Activated T-helper 1 cell treated with anti-CD3 and anti-CD28 coated beads, Interleukin-12 subunit alpha, Interleukin-12 subunit beta, Interleukin-2, Interleukin-4 antibody, amounts not matched to agents 30 ng/mL and 10 ng/mL and 1 ng/mL, durations not matched to agents 14 hours and 24 hours and 36 hours (primary cell): ENCODE data around the gene HACD2. TPM values are rescaled to one million over a fixed set of nuclear protein-coding genes. Genes with fewer than 3 reads are reported as not detected.
"Not testable (repeated sequence)": the region's sequence is repeated elsewhere in the genome, so short reads cannot be mapped to it uniquely, and the experiment has no call there.

Source experiments
- DNase-seq: peaks from one replicate; pipeline ENCODE4 v3.0.0; 2021; ENCODE audit warnings: low spot score
- H3K27ac Mint-ChIP-seq: one replicate; pipeline ENCODE4 v1.8.0; 2021; ENCODE audit warnings: mild to moderate bottlenecking, mixed read lengths
- H3K27me3 Mint-ChIP-seq: one replicate; pipeline ENCODE4 v1.8.0; 2022; ENCODE audit warnings: mild to moderate bottlenecking, moderate library complexity, mixed read lengths; ENCODE audit not compliant: insufficient read depth
- H3K36me3 Mint-ChIP-seq: one replicate; pipeline ENCODE4 v1.8.0; 2021; ENCODE audit warnings: low read depth, mixed read lengths
- H3K4me1 Mint-ChIP-seq: one replicate; pipeline ENCODE4 v1.8.0; 2021; ENCODE audit warnings: low read depth, mixed read lengths
- H3K4me3 Mint-ChIP-seq: one replicate; pipeline ENCODE4 v1.8.0; 2021; ENCODE audit warnings: mild to moderate bottlenecking, moderate library complexity, mixed read lengths
- H3K9me3 Mint-ChIP-seq: one replicate; pipeline ENCODE4 v1.8.0; 2021; ENCODE audit warnings: mixed read lengths
- intact Hi-C: fragments of 100-400 bp; cut with micrococcal nuclease; formaldehyde crosslinking; loops from one replicate; pipeline ENCODE4 v1.15.1; 2024
- total RNA-seq: library from RNA; stranded (reverse); gene quantifications from 2 replicates; pipeline ENCODE4 v1.2.3, GENCODE V29; 2022

The HACD2 gene
- total RNA-seq, 1 donor from 2014 or later = 31.5 TPM

DNA sequence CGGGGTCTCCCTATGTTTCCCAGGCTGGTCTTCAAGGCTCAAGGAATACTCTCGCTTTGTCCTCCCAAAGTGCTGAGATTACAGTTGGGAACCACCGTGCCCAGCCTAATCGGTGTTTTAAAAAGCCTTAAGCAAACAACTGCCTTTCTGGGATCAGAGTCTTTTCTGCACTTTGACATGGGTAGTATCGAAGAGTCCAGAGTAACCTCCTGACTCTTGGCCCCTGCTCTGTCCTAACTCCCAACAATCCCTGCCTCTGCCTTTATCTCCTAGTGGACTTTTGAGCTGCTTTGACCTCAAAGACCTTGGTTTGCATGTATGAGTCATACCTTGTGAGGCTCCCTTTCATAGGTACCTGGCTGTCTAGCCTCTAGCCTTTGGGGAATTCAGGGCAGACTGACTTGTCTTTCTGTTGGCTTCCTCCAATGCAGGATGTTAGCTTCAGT is 21.0 kb upstream of the HACD2 start:
- no peaks in the 10 kb centered on the region for H3K4me1 Mint-ChIP-seq
- intact Hi-C loops = no loop called here

DNA sequence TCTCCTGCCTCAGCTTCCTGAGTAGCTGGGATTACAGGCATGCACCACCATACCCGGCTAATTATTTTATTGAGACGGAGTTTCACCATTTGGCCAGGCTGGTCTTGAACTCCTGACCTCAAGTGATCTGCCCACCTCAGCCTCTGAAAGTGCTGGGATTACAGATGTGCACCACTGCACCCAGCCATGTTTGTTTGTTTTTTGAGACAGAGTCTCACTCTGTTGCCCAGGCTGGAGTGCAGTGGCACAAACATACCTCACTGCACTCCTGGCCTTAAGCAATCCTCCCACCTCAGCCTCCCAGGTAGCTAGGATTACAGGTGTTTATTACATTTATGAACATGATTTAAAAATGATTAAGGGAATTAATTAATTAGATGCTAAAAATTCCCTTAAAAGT is 18.3 kb upstream of the HACD2 start:
- DNase-seq, H3K27me3 Mint-ChIP-seq, H3K9me3 Mint-ChIP-seq, H3K4me3 Mint-ChIP-seq, H3K4me1 Mint-ChIP-seq, intact Hi-C loops, H3K27ac Mint-ChIP-seq, H3K36me3 Mint-ChIP-seq: not testable (repeated sequence)

More for the DNA sequence above, 21.0 kb upstream of the HACD2 start:
- H3K27ac Mint-ChIP-seq = no peak overlapping the region
- H3K4me3 Mint-ChIP-seq = no peak overlapping the region
- no peaks in the 10 kb centered on the region for H3K27me3 Mint-ChIP-seq
- no peak for DNase-seq
- H3K9me3 Mint-ChIP-seq = no peaks in the 10 kb centered on the region
- H3K36me3 Mint-ChIP-seq = no peaks in the 10 kb centered on the region

DNA sequence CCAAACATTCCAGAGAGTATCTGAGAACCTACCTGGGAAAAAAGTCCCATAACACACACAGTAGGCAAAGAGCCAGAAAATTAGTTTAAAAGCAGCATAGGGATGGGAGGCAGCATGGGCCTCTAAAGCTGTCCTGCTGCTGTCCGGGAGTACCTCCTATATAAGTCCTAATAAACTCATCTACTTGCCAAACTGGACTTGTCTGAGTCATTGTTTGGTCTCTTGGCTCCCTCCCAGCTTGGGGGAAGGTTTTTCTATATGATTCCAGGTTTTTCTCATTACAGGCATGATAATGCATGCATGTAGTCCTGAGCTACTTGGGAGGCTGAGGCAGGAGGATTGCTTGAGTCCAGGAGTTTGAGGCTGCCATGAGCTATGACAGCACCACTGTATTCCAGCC is 17.5 kb upstream of the HACD2 start:
- no peak for DNase-seq
- no peaks in the 10 kb centered on the region for H3K4me1 Mint-ChIP-seq
- H3K36me3 Mint-ChIP-seq = peaks cover 3% of the 10 kb centered on the region
- H3K27ac Mint-ChIP-seq = no peak overlapping the region
- H3K9me3 Mint-ChIP-seq = no peaks in the 10 kb centered on the region
- no peaks in the 10 kb centered on the region for H3K27me3 Mint-ChIP-seq
- intact Hi-C loops = no loop called here
- H3K4me3 Mint-ChIP-seq = no peak overlapping the region

DNA sequence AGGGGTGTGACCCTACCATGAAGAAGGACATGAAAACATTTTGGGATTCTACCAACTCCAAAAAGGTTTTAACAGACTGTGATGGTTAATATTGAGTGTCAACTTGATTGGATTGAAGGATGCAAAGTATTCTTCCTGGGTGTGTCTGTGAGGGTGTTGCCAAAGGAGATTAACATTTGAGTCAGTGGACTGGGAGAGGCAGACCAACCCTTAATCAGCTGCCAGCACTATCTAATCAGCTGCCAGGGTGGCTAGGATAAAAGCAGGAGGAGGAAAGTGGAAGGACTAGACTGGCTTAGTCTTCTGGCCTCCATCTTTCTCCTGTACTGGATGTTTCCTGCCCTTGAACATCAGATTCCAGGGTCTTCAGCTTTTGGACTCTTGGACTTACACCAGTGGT is 16.0 kb upstream of the HACD2 start:
- H3K9me3 Mint-ChIP-seq, DNase-seq, H3K36me3 Mint-ChIP-seq, H3K27me3 Mint-ChIP-seq, H3K4me1 Mint-ChIP-seq, H3K4me3 Mint-ChIP-seq, H3K27ac Mint-ChIP-seq, intact Hi-C loops: not testable (repeated sequence)

DNA sequence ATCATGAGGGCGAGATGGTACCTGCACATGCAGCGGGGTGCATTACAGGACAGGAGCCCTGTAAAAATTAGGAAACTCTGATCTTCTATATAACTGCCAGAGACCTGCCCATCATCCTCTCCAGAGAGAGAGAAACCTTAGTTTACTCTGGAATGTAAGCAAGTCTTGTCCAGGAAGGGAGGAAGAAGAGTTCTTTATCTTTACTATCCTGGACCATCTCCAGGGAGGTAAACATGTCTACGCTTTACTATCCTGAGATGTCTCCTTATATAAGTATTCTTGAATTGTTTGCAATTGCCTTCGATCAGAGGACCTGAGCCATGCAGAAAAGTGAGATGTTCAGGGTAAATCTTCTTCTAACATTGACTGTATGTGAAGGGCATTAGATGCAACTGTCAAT is 12.7 kb upstream of the HACD2 start:
- Mint-ChIP-seq H3K27ac (no peak overlapping the region), H3K4me1 (no peaks in the 10 kb centered on the region), H3K36me3 (peaks cover 8% of the 10 kb centered on the region), H3K4me3 (no peak overlapping the region), H3K9me3 (peaks cover 4% of the 10 kb centered on the region), H3K27me3 (no peaks in the 10 kb centered on the region)
- DNase-seq = no peak
- intact Hi-C loops = no loop called here

DNA sequence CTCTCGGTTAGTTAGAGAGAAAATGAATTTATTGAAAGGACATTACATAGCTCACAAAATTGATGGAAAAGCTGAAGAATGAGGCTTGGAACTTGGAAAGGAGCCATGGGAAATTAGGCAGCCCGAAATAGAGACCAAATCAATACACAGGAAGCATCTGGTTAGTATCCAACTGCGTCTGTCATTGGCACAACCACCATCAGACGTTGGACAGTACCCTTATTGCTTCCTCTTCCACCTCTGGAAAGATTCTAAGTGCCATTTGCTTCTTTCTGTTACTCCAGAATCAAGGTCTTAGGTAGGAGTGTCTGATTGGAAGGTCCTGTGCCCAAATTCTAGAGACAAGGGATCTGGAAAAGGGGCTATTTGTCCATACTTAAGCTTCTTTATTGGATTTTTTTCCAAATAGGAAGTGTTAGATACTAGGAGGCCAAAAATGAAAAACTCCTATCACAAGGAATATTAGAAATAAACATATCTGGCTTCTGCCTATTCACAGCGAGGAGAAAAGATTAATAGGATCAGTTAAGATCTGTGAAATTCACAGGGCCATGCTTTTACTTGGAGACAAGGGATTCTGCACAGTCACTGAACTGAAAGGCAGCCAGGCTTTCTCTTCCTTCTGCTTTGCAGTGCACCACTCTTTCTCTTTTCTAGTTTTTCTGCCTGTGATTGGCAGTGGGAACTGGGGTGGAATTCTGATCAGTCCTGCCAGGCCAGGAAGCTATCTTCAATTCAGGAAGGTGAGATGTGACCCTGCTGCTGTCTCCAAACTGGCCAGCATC is 10.7 kb upstream of the HACD2 start:
- no peak for DNase-seq
- Mint-ChIP-seq H3K4me1 (no peaks in the 10 kb centered on the region), H3K9me3 (peaks cover 21% of the 10 kb centered on the region), H3K27me3 (no peaks in the 10 kb centered on the region), H3K27ac (no peak overlapping the region), H3K4me3 (no peak overlapping the region), H3K36me3 (peaks cover 15% of the 10 kb centered on the region)
- intact Hi-C loops = no loop called here

DNA sequence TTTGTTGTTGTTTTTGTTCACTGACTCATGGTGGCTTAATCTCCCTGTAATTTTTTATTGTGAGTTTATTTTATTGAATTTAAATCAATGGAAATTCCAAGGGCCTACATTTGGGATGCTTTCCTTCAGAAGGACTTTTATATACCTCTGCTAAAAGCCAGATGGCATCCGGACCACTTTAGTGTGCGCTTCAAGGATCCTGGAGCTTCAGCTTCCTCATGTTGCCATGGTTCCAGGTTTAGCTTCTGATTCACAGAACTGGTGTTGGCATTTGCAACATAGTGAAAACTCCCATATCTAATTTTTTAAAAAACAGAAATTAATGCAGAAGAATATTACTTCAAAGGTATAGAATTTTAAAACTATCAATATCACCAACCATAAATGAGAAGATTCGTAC is 8.5 kb upstream of the HACD2 start:
- Mint-ChIP-seq H3K4me1 (no peaks in the 10 kb centered on the region), H3K36me3 (peaks cover 22% of the 10 kb centered on the region), H3K27me3 (no peaks in the 10 kb centered on the region), H3K27ac (no peak overlapping the region), H3K9me3 (peaks cover 37% of the 10 kb centered on the region), H3K4me3 (no peak overlapping the region)
- intact Hi-C loops = no loop called here
- no peak for DNase-seq

DNA sequence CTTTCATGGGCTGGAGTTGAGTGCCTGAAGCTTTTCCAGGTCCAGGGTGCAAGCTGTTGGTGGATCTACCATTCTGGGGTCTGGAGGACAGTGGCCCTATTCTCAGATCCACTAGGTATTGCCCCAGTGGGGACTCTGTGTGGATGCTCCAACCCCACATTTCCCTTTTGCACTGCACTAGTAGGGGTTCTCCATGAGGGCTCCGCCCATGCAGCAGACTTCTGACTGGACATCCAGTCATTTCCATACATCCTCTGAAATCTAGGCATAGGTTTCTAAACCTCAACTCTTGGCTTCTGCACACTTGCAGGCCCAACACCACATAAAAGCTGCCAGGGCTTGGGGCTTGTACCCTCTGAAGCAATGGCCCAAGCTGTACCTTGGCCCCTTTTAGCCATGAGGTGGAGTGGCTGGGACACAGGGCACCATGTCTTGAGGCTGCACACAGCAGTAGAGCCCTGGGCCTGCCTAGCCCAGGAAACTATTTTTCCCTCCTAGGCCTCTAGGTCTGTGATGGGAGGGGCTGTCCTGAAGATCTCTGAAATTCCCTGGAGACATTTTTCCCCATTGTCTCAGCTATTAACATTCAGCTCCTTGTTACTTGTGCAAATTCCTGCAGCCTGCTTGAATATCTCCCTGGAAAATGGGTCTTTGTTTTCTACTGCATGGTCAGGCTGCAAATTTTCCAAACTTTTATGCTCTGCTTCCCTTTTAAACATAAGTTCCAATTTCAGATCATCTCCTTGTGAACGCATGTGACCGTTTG is 6.0 kb upstream of the HACD2 start:
- no peak overlapping the region for H3K4me3 Mint-ChIP-seq
- peaks cover 4% of the 10 kb centered on the region for H3K4me1 Mint-ChIP-seq
- peaks cover 37% of the 10 kb centered on the region for H3K9me3 Mint-ChIP-seq
- intact Hi-C loops = no loop called here
- no peaks in the 10 kb centered on the region for H3K27me3 Mint-ChIP-seq
- DNase-seq = no peak
- peaks cover 22% of the 10 kb centered on the region for H3K36me3 Mint-ChIP-seq
- H3K27ac Mint-ChIP-seq = no peak overlapping the region

DNA sequence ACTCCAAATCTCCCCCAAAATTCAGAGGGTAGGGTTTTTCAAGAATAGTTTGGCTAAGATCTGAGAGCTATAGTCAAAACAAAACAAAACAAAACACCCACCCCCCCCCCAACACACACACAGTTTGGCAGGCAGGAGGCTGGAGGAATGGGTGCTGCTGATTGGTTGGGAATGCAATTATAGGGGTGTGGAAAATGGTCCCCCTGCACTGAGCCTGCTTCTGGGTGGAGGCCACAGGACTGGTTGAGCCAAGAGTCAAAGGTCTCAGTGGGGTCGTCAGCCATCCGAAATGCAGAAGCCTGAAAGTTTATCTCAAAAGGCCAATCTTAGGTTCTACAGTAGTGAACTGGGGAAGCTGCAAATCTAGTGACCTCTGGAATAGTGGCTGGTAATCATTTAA is 2.5 kb upstream of the HACD2 start:
- H3K27me3 Mint-ChIP-seq = no peaks in the 10 kb centered on the region
- H3K9me3 Mint-ChIP-seq = peaks cover 31% of the 10 kb centered on the region
- no peak for DNase-seq
- H3K36me3 Mint-ChIP-seq = peaks cover 16% of the 10 kb centered on the region
- intact Hi-C loops = loop anchor here (10.0 kb wide), 2 partner anchors 297 to 1753 kb away; partner anchors contain the start of genes EAF2, IQCB1 and MYLK
- no peak overlapping the region for H3K27ac Mint-ChIP-seq
- no peak overlapping the region for H3K4me3 Mint-ChIP-seq
- H3K4me1 Mint-ChIP-seq = peaks cover 23% of the 10 kb centered on the region

DNA sequence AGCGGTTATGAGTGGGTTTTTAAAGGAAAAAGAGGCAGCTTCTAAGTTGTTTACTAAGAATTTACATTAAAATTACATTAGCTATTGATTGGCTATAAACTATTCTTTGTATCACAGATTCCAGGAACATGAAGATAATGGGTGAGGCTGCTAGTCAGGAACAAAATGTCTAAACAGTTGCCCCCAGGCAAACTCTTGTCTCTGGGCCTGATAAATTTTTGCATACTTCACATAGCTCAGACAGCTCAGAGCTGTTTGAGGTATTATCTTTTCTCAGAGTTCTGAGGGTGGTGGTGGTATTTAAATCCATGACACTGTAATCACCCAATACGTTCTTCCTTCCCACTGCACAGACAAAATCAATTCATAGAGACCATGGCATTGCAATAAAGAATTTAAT is 2.1 kb upstream of the HACD2 start:
- H3K27ac Mint-ChIP-seq = no peak overlapping the region
- peaks cover 16% of the 10 kb centered on the region for H3K36me3 Mint-ChIP-seq
- no peak for DNase-seq
- H3K4me3 Mint-ChIP-seq = peak overlapping the region; percentile 12
- H3K9me3 Mint-ChIP-seq = peaks cover 27% of the 10 kb centered on the region
- intact Hi-C loops = loop anchor here (10.0 kb wide), 2 partner anchors 298 to 1752 kb away; partner anchors contain the start of genes EAF2, IQCB1 and MYLK
- peaks cover 23% of the 10 kb centered on the region for H3K4me1 Mint-ChIP-seq
- no peaks in the 10 kb centered on the region for H3K27me3 Mint-ChIP-seq

DNA sequence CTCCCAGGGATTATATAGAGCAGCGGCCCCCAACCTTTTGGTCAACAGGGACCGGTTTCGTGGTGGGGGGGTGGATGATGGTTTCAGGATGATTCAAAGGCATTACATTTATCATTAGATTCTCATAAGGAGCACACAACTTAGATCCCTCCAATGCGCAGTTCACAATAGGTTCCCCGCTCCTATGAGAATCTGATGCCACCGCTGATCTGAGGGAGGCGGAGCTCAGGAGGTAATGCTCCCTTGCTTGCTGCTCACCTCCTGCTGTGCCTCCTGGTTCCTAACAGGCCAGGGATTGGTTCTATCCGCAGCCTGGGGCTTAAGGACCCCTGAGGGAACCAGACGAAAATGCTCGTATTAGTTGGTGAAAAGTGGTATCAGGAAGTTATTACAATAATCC is 1.3 kb upstream of the HACD2 start:
- H3K27ac Mint-ChIP-seq = no peak overlapping the region
- peaks cover 23% of the 10 kb centered on the region for H3K4me1 Mint-ChIP-seq
- H3K36me3 Mint-ChIP-seq = peaks cover 16% of the 10 kb centered on the region
- intact Hi-C loops = loop anchor here (10.0 kb wide), 2 partner anchors 299 to 1751 kb away; partner anchors contain the start of genes EAF2, IQCB1 and MYLK
- H3K4me3 Mint-ChIP-seq = no peak overlapping the region
- no peaks in the 10 kb centered on the region for H3K27me3 Mint-ChIP-seq
- peaks cover 20% of the 10 kb centered on the region for H3K9me3 Mint-ChIP-seq
- DNase-seq = peak; percentile 9

DNA sequence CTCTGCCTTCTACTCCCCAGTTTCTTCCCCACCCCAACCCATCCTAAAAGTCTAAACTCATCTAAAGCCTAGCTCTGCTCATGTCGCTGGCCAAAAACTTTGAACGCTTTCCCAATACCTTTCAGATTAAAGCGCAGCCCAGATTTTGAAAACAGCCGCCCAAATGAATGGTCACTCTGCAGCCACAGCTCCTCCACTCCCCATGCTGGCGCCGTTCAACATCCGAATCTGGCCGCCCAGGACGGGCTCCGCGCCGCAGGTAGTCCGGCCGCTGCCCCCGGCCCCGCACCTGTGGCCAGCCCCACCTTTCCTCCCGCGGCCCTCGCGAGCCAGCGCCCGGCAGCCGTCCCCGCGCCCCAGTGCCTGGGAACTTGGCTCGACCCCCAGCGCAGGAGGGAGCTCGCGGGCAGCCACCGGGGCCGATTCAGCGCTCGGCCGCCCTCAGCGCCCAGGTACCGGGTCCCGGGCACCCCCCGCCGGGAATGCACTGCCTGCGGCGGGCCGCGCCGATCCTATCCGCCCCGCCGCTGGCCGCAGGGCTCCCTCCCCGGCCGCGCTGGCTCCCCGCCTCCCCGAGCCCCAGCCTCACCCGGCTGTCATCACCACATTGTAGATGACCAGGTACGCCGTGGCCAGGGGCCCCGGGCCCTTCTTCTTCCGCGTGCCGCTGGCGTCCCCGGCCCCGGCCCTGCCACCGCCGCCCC is 417 bp downstream of the HACD2 start:
- H3K27ac Mint-ChIP-seq = peak overlapping the region; percentile 63
- H3K9me3 Mint-ChIP-seq = peaks cover 4% of the 10 kb centered on the region
- no peaks in the 10 kb centered on the region for H3K27me3 Mint-ChIP-seq
- intact Hi-C loops = loop anchor here (2.0 to 10.0 kb wide), 5 partner anchors 138 to 1790 kb away; partner anchors contain the start of genes EAF2, IQCB1, MYLK and UMPS
- H3K4me3 Mint-ChIP-seq = no peak overlapping the region
- H3K4me1 Mint-ChIP-seq = peaks cover 23% of the 10 kb centered on the region
- H3K36me3 Mint-ChIP-seq = peaks cover 18% of the 10 kb centered on the region
- peak; percentile 24 for DNase-seq
